HUES48 (cell line): ENCODE measurements around the gene PLGRKT.
"Not testable (repeated sequence)": the region's sequence is repeated elsewhere in the genome, so short reads cannot be mapped to it uniquely, and the experiment has no call there.

Experiments
- H3K27ac ChIP-seq: one replicate; pipeline ENCODE4 v1.7.0; 2013; ENCODE audit warnings: low read depth, low read length, inconsistent platforms
- H3K27me3 ChIP-seq: 2 replicates; pipeline ENCODE4 v1.6.1; 2013; ENCODE audit warnings: mild to moderate bottlenecking, low read length; ENCODE audit not compliant: control insufficient read depth, insufficient read depth
- H3K36me3 ChIP-seq: 2 replicates; pipeline ENCODE4 v1.6.1; 2013; ENCODE audit warnings: low read length; ENCODE audit not compliant: control insufficient read depth, insufficient read depth
- H3K4me1 ChIP-seq: 2 replicates; pipeline ENCODE4 v1.6.1; 2013; ENCODE audit warnings: mild to moderate bottlenecking, low read length; ENCODE audit not compliant: control insufficient read depth, insufficient read depth
- H3K4me3 ChIP-seq: 2 replicates; pipeline ENCODE4 v1.5.1; 2013; ENCODE audit warnings: mild to moderate bottlenecking, low read depth, low read length
- H3K9ac ChIP-seq: 2 replicates; pipeline ENCODE4 v1.6.1; 2013; ENCODE audit warnings: mild to moderate bottlenecking, low read depth, low read length, moderate library complexity
- H3K9me3 ChIP-seq: 2 replicates; pipeline ENCODE4 v1.6.1; 2013; ENCODE audit warnings: low read length; ENCODE audit not compliant: control insufficient read depth, insufficient read depth

Gene PLGRKT

GRCh38 chr9:5450359-5451091 is 12.8 kb upstream of the PLGRKT start, which contains the start of gene CD274:
Gene CD274, plus strand, starts transcription at chr9:5450542. Its CDS starts 5,572 bp downstream, at chr9:5456114.
- no peaks in the 10 kb centered on the region for H3K4me1 ChIP-seq
- peak within 1 kb of the TSS; percentile 55 for H3K4me3 ChIP-seq
- no peak within 1 kb of the TSS for H3K27ac ChIP-seq
- no peaks in the 10 kb centered on the region for H3K36me3 ChIP-seq
- H3K9me3 ChIP-seq: no peaks in the 10 kb centered on the region
- H3K9ac ChIP-seq: no peak within 1 kb of the TSS
- H3K27me3 ChIP-seq: no peaks in the 10 kb centered on the region; the same call in 1 of the 2 replicates

- no peaks in the 10 kb centered on the region for H3K36me3 ChIP-seq
- no peak overlapping the region for H3K9ac ChIP-seq
- H3K4me3 ChIP-seq: peak overlapping the region; percentile 55
- H3K4me1 ChIP-seq: no peaks in the 10 kb centered on the region
- H3K27me3 ChIP-seq: no peaks in the 10 kb centered on the region; the same call in 1 of the 2 replicates
- H3K9me3 ChIP-seq: no peaks in the 10 kb centered on the region
- no peak overlapping the region for H3K27ac ChIP-seq
These were observed 12.0 kb upstream of the PLGRKT start for GRCh38 chr9:5449521-5450358.

GRCh38 chr9:5448461-5449435 is 11.0 kb upstream of the PLGRKT start:
- Histone ChIP-seq H3K4me1 (no peaks in the 10 kb centered on the region), H3K9me3 (no peaks in the 10 kb centered on the region), H3K36me3 (no peaks in the 10 kb centered on the region), H3K4me3 (no peak overlapping the region), H3K9ac (no peak overlapping the region), H3K27ac (no peak overlapping the region), H3K27me3 (no peaks in the 10 kb centered on the region; the same call in 1 of the 2 replicates)

- no peak overlapping the region for H3K4me3 ChIP-seq
- H3K4me1 ChIP-seq: no peaks in the 10 kb centered on the region
- no peaks in the 10 kb centered on the region for H3K36me3 ChIP-seq
These were observed 10.3 kb upstream of the PLGRKT start for GRCh38 chr9:5448016-5448415.

GRCh38 chr9:5447337-5447736 is 9.6 kb upstream of the PLGRKT start:
- no peaks in the 10 kb centered on the region; the same call in 1 of the 2 replicates for H3K27me3 ChIP-seq
- no peak overlapping the region for H3K9ac ChIP-seq
- H3K4me1 ChIP-seq: no peaks in the 10 kb centered on the region
- H3K4me3 ChIP-seq: no peak overlapping the region
- no peaks in the 10 kb centered on the region for H3K9me3 ChIP-seq
- H3K27ac ChIP-seq: no peak overlapping the region
- H3K36me3 ChIP-seq: no peaks in the 10 kb centered on the region

More at GRCh38 chr9:5448016-5448415, 10.3 kb upstream of the PLGRKT start:
- Histone ChIP-seq H3K27ac (no peak overlapping the region), H3K27me3 (no peaks in the 10 kb centered on the region; the same call in 1 of the 2 replicates), H3K9me3 (no peaks in the 10 kb centered on the region), H3K9ac (no peak overlapping the region)

- H3K27ac ChIP-seq: no peak overlapping the region
- H3K9me3 ChIP-seq: no peaks in the 10 kb centered on the region
- H3K4me3 ChIP-seq: no peak overlapping the region
- H3K9ac ChIP-seq: no peak overlapping the region
- H3K4me1 ChIP-seq: no peaks in the 10 kb centered on the region
- no peaks in the 10 kb centered on the region; the same call in 1 of the 2 replicates for H3K27me3 ChIP-seq
- no peaks in the 10 kb centered on the region for H3K36me3 ChIP-seq
These were observed 8.9 kb upstream of the PLGRKT start for GRCh38 chr9:5446451-5447236.

- Histone ChIP-seq H3K36me3 (no peaks in the 10 kb centered on the region), H3K9ac (no peak overlapping the region), H3K4me3 (no peak overlapping the region), H3K9me3 (no peaks in the 10 kb centered on the region), H3K4me1 (no peaks in the 10 kb centered on the region), H3K27ac (no peak overlapping the region), H3K27me3 (no peaks in the 10 kb centered on the region; the same call in 1 of the 2 replicates)
These were observed 8.2 kb upstream of the PLGRKT start for GRCh38 chr9:5445886-5446285.

GRCh38 chr9:5445096-5445495 is 7.4 kb upstream of the PLGRKT start:
- not testable (repeated sequence) for H3K9me3 ChIP-seq, H3K27ac ChIP-seq, H3K4me1 ChIP-seq, H3K27me3 ChIP-seq, H3K4me3 ChIP-seq, H3K36me3 ChIP-seq, H3K9ac ChIP-seq

- no peak overlapping the region for H3K4me3 ChIP-seq
- H3K27me3 ChIP-seq: no peaks in the 10 kb centered on the region
- H3K9ac ChIP-seq: no peak overlapping the region
- no peaks in the 10 kb centered on the region for H3K9me3 ChIP-seq
- no peaks in the 10 kb centered on the region for H3K36me3 ChIP-seq
- no peak overlapping the region for H3K27ac ChIP-seq
- 0 out of 2 replicates have a peak, but pooled peaks cover 1% of the 10 kb centered on the region for H3K4me1 ChIP-seq
These were observed 6.1 kb upstream of the PLGRKT start for GRCh38 chr9:5443850-5444249.
